HepG2 (cell line): ENCODE data around the gene STIP1. TPM values are rescaled to one million over a fixed set of nuclear protein-coding genes. Genes with fewer than 3 reads are reported as not detected.

ENCODE experiments used
- HINFP ChIP-seq: sonication (generic); formaldehyde crosslinking; IDR thresholded peaks from 2 replicates; pipeline ENCODE4 v1.4.0; 2020; ENCODE audit warnings: low read depth, mild to moderate bottlenecking, missing genetic modification reagents
- KLF16 ChIP-seq, 2 experiments: sonication (generic) in 1 of 2; formaldehyde crosslinking in 1 of 2; IDR thresholded peaks; 2 replicates each; pipeline versions ENCODE4 v1.6.1 to v1.8.0; 2016 to 2023; ENCODE audit warnings: missing genetic modification reagents in 2 of 2, missing compliant biosample characterization in 1 of 2
- MATR3 ChIP-seq: sonication (generic); formaldehyde crosslinking; IDR thresholded peaks from 2 replicates; pipeline ENCODE4 v1.4.0; 2020; ENCODE audit warnings: missing genetic modification reagents
- MYPOP ChIP-seq: sonication (generic); formaldehyde crosslinking; IDR thresholded peaks from 2 replicates; pipeline ENCODE4 v1.8.1; 2023; ENCODE audit warnings: mild to moderate bottlenecking, moderate library complexity, missing genetic modification reagents
- NFYC ChIP-seq: IDR thresholded peaks from 2 replicates; pipeline ENCODE4 v1.6.1; 2016; ENCODE audit warnings: missing genetic modification reagents, missing compliant biosample characterization
- NR2C2 ChIP-seq: sonication (generic); formaldehyde crosslinking; IDR thresholded peaks from 2 replicates; pipeline ENCODE4 v1.4.0; 2020; ENCODE audit warnings: missing genetic modification reagents, mild to moderate bottlenecking, moderate library complexity, borderline replicate concordance
- NR2F1 ChIP-seq, 2 experiments: fragments of 450-650 bp in 1 of 2; formaldehyde crosslinking in 1 of 2; IDR thresholded peaks; 2 replicates each; pipeline versions ENCODE4 v1.5.0 to v1.6.1; 2016 to 2020; ENCODE audit warnings: mild to moderate bottlenecking in 1 of 2, missing compliant biosample characterization in 1 of 2, missing genetic modification reagents in 1 of 2, moderate library complexity in 1 of 2
- PHF21A ChIP-seq: sonication (generic); formaldehyde crosslinking; IDR thresholded peaks from 2 replicates; pipeline ENCODE4 v1.5.0; 2020; ENCODE audit warnings: mild to moderate bottlenecking, missing genetic modification reagents
- SAFB2 ChIP-seq: sonication (generic); formaldehyde crosslinking; IDR thresholded peaks from 2 replicates; pipeline ENCODE4 v1.5.1; 2020; ENCODE audit warnings: missing genetic modification reagents, low read depth, mild to moderate bottlenecking, borderline replicate concordance
- SP1 ChIP-seq, 2 experiments: fragments of 450-650 bp in 1 of 2; sonication (generic) in 1 of 2; formaldehyde crosslinking in 1 of 2; IDR thresholded peaks; 2 replicates each; pipeline versions ENCODE4 v1.4.0 to v1.6.1; 2016 to 2020; ENCODE audit warnings: missing genetic modification reagents in 1 of 2
- XRCC5 ChIP-seq: fragments of 200-400 bp; formaldehyde crosslinking; optimal IDR thresholded peaks from 2 replicates; pipeline ENCODE3; 2017; ENCODE audit warnings: mild to moderate bottlenecking, low read length
- YEATS2 ChIP-seq: sonication (generic); formaldehyde crosslinking; IDR thresholded peaks from 2 replicates; pipeline ENCODE4 v1.4.0; 2020; ENCODE audit warnings: missing genetic modification reagents, borderline replicate concordance
- ZC3H13 ChIP-seq: sonication (generic); formaldehyde crosslinking; IDR thresholded peaks from 2 replicates; pipeline ENCODE4 v1.8.1; 2023; ENCODE audit warnings: mild to moderate bottlenecking, missing genetic modification reagents, moderate library complexity
- ZNF138 ChIP-seq: sonication (generic); formaldehyde crosslinking; IDR thresholded peaks from 2 replicates; pipeline ENCODE4 v1.5.0; 2020; ENCODE audit warnings: mild to moderate bottlenecking, low read depth, missing genetic modification reagents
- ZNF260 ChIP-seq: sonication (generic); formaldehyde crosslinking; IDR thresholded peaks from 2 replicates; pipeline ENCODE4 v1.4.0; 2020; ENCODE audit warnings: missing genetic modification reagents, low read depth, mild to moderate bottlenecking, borderline replicate concordance
- ZNF687 ChIP-seq: sonication (generic); formaldehyde crosslinking; IDR thresholded peaks from 2 replicates; pipeline ENCODE4 v1.5.1; 2020; ENCODE audit warnings: mild to moderate bottlenecking, missing genetic modification reagents, moderate library complexity
- ZNF768 ChIP-seq: sonication (generic); formaldehyde crosslinking; IDR thresholded peaks from 2 replicates; pipeline ENCODE4 v1.4.0; 2020; ENCODE audit warnings: missing genetic modification reagents
- ZSCAN25 ChIP-seq: sonication (generic); formaldehyde crosslinking; IDR thresholded peaks from 2 replicates; pipeline ENCODE4 v1.8.0; 2022; ENCODE audit warnings: mild to moderate bottlenecking, missing genetic modification reagents
- polyA plus RNA-seq, 8 experiments: library from polyadenylated mRNA; depleted of rRNA in 3 of 8; stranded (reverse) in 7 of 8; unstranded in 1 of 8; fragments of >200 nt; fragmentation: Illumina TruSeq in 4 of 8; extraction: Trizol in 4 of 8; gene quantifications; 2 replicates each; pipeline versions ENCODE4 v1.2.1 to v1.2.3, GENCODE V29; 2011 to 2016; ENCODE audit warnings: low read depth in 4 of 8, missing spikeins in 1 of 8, mixed read lengths in 1 of 8; ENCODE audit not compliant: insufficient read depth in 1 of 8
- total RNA-seq, 5 experiments: library from RNA; depleted of rRNA; stranded (reverse); fragments of >200 nt; fragmentation: Illumina TruSeq; extraction: Trizol; gene quantifications; 2 replicates each; pipeline ENCODE4 v1.2.3, GENCODE V29; 2016; ENCODE audit warnings: low read depth in 1 of 5

The STIP1 gene
- total and polyA plus RNA-seq, 2 of the 13 experiments (the other 11 are each of a cell fraction or from before 2014, with no cell fraction given): 81.1 to 217 TPM

- TF ChIP-seq ZNF687 (peak; percentile 90), SAFB2 (no peak), KLF16 (CRISPR knock-in tag; IDR thresholded peaks at IDR 0.05) (peak in 1 of 2 experiments; percentile 42; a peak in 1 of 4 replicates), NFYC (peak; percentile 47; the same call in 1 of the 2 replicates), ZC3H13 (peak; percentile 87; the same call in 1 of the 2 replicates), NR2C2 (CRISPR knock-in tag) (no peak), ZNF138 (CRISPR knock-in tag) (no peak), YEATS2 (peak; percentile 36; the same call in 1 of the 2 replicates), ZNF768 (CRISPR knock-in tag) (no peak), MATR3 (no peak), ZNF260 (CRISPR knock-in tag) (no peak), NR2F1 (CRISPR knock-in tag; IDR thresholded peaks at IDR 0.05) (no peak), MYPOP (CRISPR knock-in tag) (no peak), SP1 (IDR thresholded peaks at IDR 0.05) (no peak), SP1 (CRISPR knock-in tag; IDR thresholded peaks at IDR 0.05) (0 out of 2 replicates have a peak, but pooled peaks have one; percentile 39), PHF21A (CRISPR knock-in tag) (0 out of 2 replicates have a peak, but pooled peaks have one; percentile 27), HINFP (CRISPR knock-in tag) (peak; percentile 72; the same call in 1 of the 2 replicates), ZSCAN25 (peak; percentile 77; the same call in 1 of the 2 replicates), XRCC5 (peak; percentile 86)
Observed at GRCh38 chr11:64181506-64182411, 4.2 kb upstream of the STIP1 start (continued).
